Body of pancreas (tissue), 4 donors: Measurements from ENCODE around the gene BLVRA.

Source experiments
- CTCF ChIP-seq, 7 experiments: fragments of 450-650 bp in 4 of 7; fragments of 200-600 bp in 3 of 7; sonication (generic) in 3 of 7; IDR thresholded peaks; one replicate each; pipeline ENCODE4 v1.5.1; 2016 to 2019; ENCODE audit warnings: antibody characterized with exemption in 7 of 7
- POLR2A ChIP-seq, 3 donors: fragments of 450-650 bp; IDR thresholded peaks; one replicate each; pipeline ENCODE4 v1.6.1; 2016; ENCODE audit warnings: antibody characterized with exemption in 3 of 3, mild to moderate bottlenecking in 2 of 3

GRCh38 chr7:43768887-43769272 is 10.4 kb downstream of the BLVRA start:
- TF ChIP-seq POLR2A (IDR thresholded peaks at IDR 0.05) (no peak), CTCF (IDR thresholded peaks at IDR 0.05) (no peak)
